D721Med (cell line): Measurements from ENCODE around the gene SP6.

Source experiments
- DNase-seq: peaks from one replicate; pipeline ENCODE4 v3.0.0; 2011; ENCODE audit warnings: low spot score; ENCODE audit not compliant: insufficient read length
- FAIRE-seq: peaks from 2 replicates; lab custom pipeline; 2011; peaks lifted over from hg19 to GRCh38; lab: Jason Lieb, UNC
- TF ChIP-seq, protein P1 (sequence below): IDR thresholded peaks from 2 replicates; pipeline ENCODE4 v1.5.1; 2012; ENCODE audit warnings: mild to moderate bottlenecking, control low read depth; ENCODE audit not compliant: insufficient read depth; ENCODE audit errors: missing control alignments

SP6 gene

DNA sequence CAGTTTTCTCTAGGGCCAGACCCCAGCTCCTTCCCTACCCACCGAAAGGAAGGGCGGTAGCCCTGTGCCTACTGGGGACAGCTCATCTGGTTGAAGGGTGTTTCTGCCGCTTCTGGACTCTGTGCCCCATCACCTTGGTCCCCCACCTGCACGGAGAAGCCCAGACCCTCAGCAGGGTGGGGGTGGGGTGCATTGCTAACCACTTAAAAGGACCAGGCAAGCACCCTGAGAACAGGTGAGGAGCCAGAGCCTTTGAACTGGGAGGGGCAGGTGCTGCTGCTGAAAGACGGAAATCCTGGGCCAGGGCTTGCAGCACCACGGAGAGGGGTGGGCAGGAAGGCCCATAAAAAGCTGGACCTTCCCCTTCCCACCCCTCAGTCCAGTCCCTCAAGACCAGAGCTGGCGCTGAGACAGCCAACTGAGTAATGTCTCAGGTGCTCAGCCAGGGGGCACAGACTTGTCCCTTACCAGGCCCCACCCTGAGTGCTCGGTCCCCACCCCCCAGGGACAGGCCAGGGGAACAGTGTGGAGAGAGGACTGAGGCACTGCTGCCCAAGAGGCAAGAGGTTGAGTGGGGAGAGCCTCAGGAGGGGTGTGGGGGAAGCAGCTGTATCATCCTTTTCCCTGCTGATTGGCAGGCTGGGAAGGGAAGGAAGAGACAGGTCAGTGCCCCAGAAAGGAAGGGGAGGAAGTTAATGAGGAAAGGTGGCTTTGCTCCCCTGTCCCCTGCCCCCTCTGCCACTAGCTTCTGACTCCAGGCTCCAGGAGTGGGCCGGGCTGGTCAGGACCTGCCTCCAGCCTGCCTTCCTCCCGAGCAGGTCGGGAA is 34.2 kb upstream of the SP6 start:
- FAIRE-seq (no peak), DNase-seq (no peak)
- TF ChIP-seq, protein P1, sequence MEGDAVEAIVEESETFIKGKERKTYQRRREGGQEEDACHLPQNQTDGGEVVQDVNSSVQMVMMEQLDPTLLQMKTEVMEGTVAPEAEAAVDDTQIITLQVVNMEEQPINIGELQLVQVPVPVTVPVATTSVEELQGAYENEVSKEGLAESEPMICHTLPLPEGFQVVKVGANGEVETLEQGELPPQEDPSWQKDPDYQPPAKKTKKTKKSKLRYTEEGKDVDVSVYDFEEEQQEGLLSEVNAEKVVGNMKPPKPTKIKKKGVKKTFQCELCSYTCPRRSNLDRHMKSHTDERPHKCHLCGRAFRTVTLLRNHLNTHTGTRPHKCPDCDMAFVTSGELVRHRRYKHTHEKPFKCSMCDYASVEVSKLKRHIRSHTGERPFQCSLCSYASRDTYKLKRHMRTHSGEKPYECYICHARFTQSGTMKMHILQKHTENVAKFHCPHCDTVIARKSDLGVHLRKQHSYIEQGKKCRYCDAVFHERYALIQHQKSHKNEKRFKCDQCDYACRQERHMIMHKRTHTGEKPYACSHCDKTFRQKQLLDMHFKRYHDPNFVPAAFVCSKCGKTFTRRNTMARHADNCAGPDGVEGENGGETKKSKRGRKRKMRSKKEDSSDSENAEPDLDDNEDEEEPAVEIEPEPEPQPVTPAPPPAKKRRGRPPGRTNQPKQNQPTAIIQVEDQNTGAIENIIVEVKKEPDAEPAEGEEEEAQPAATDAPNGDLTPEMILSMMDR = no peak

DNA sequence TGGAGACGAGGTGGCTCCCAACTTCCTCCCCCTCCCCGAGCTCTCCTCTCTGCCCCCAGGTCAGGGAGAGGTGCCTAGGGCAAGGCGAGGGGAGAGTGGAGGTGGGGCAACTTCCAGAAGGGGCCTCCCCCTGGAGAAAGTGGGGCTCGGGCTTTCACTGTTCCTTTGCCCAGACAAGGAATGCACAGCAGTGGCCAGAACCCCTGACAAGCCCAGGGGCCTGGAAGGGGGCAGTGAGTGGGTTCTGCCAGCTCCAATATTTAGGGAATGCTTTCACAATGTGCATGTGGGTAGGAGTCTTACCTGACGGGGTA is 33.4 kb upstream of the SP6 start:
- FAIRE-seq = no peak
- no peak for DNase-seq
- TF ChIP-seq, protein P1 = no peak

DNA sequence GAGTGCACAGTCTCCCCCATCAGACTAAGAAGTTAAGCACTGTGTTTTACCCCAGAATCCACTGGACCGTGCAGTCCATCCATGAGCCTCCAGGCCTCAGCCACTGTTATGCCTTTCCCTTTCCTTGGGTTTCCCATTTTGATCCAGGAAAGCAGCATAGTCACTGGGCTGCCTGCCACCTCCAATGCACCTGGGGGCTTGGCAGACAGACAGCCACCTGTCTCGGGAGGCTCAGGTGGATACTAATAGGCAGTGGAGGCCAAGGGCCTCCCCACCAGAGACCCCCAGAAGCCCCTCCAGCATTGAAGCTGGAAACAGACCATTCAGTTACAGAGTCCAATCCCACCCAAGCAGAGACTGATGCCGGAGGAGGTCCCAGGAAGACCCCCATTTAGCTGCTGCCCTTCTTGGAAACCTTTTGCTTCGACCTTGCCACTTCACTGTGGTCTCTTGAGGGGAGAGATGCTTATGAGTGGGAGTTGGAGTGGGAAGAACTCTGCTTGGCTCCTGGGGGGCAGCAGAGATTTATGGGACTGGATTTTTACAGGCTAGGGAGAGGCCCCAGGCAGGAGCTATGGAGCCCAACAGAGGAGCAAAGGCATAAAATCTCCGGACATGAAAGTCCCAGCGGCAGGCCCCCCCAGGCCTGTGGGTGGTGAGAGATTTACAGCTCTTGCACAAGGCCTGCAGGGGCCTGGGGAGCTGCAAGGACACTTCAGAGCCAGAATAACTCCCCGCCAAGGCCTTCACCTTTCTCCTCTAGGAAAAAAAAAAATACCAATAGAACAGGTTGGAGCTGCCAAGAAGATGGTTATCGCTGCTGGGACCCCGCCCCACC is 32.8 kb upstream of the SP6 start:
- FAIRE-seq (no peak), DNase-seq (no peak)

DNA sequence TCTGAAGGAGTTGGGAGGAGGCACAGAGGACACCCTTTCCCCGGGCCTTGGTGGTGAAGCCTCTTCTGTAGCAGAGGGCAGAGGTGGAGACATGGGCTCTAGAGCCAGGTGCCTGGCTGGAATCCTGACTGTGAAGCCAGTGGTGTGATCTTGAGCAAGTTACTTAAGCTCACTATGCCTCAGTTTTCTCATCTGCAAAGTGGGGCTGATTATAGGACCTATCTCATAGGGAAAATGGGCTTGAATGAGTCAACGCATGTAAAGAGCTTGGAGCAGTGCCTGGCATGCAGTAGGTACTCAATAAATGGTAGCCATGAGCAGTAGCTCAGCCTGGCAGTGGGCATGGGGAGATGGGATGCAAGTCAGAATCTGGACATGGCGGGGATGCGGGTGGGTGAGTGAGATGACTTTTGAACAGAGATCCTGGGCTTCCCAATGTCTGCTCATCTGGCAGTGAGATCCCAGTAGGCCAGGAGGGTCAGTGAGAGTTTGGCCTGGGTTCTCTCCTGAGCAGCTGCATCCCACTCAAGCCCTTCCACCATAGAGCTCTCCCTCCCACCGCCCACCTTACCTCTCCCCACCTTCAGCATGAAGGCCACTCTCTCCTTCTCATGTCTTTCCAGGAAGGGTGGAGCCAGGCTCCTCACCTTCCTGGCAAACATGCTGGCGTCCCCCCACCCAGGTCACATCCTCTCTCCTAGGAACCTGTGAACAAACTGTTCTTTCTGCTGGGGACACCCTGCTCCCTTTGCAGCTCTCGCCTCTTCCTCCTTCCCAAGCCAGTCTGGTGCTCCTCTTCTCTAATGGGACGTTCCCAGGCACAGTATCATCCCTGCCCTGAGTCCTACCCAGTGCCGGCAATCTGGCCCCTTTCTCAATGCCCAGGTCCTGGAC is 32.0 kb upstream of the SP6 start:
- FAIRE-seq (no peak), DNase-seq (no peak)
- TF ChIP-seq, protein P1 = no peak

More for the DNA sequence above, 32.8 kb upstream of the SP6 start:
- TF ChIP-seq, protein P1 = no peak

DNA sequence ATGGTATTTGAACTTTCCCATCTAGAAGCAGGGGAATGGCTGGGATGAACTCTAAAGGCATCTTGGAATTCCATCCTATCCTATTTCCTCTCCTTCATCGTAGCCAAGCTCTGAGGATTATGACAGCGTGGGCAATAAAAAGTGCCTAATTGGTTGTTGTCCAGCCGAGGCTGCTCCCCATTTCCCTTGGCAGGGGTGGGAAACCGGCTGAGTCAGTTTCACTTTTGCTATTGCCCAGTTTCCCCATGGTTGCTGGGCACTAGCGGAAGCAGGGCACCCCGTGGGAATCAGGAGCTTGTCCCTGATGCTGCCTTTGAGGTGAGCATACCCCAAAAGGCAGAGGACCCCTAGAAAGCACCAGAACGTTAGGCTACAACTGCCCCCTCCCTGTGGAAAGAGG is 31.3 kb upstream of the SP6 start:
- FAIRE-seq (no peak), DNase-seq (no peak)
- TF ChIP-seq, protein P1 = no peak

DNA sequence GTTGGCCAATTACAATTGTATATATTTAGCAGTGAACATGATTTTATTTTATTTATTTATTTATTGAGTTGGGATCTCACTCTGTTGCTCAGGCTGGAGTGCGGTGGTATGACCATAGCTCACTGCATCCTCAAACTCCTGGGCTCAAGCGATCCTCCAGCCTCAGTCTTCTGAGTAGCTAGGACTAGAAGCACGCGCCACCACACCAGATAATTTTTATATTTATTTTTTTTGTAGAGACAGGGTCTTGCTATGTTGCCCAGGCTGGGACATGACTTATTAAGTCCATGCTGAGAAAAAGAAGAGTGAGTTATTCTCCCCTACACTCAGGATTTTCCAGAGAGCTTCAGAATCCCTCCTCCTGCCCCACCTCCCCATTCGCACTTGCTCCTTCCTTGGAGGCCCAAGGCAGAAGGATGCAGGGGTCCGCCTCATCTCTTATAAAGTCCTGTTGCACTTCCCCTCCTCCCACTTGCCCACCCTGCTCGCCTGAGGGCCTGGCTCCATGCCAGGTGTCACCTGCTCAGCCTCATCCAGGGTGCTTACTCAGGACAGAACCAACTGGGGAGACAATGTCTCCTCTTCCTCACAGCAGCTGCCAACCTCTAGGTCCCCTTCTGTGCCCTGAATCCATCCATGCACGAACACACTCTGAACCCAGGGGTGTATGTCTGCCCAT is 29.0 kb upstream of the SP6 start:
- DNase-seq = no peak
- TF ChIP-seq, protein P1 = no peak
- FAIRE-seq = no peak
